ENCODE results near the gene LYPD8.
"Not testable (repeated sequence)": the region's sequence is repeated elsewhere in the genome, so short reads cannot be mapped to it uniquely, and the experiment has no call there.

Gene LYPD8

GRCh38 chr1:248790456-248790855, 34.9 kb upstream of the LYPD8 start (continued):
- TF ChIP-seq ZNF518A (tag by site-specific recombination; conservative IDR thresholded peaks at IDR 0.05; ENCODE audit: low read depth) (no peak), ZNF707 (tag by site-specific recombination; IDR thresholded peaks at IDR 0.05) (no peak), ZBTB6 (tag by site-specific recombination; IDR thresholded peaks at IDR 0.05) (no peak), ZNF214 (tag by site-specific recombination; IDR thresholded peaks at IDR 0.05; ENCODE audit: borderline replicate concordance) (no peak), YY1 (tag by site-specific recombination; IDR thresholded peaks at IDR 0.05) (no peak)

- H3K36me3 ChIP-seq (ENCODE audit: control insufficient read depth in 2 of 2, insufficient read depth in 1 of 2, low read length in 2 of 2); POLR2A ChIA-PET; H3K27ac ChIP-seq (ENCODE audit: extremely low read depth, low read depth, low read length); H3K4me3 ChIP-seq (ENCODE audit: low read depth, low read length); H3K9me3 ChIP-seq (ENCODE audit: control insufficient read depth, insufficient read depth, low read depth, low read length); H3K4me1 ChIP-seq (ENCODE audit: control insufficient read depth, insufficient read depth, low read length): not testable (repeated sequence)
- CTCF ChIA-PET: interaction anchor here (0.6 kb wide), 1 partner anchor 170 kb away, joined by 3 read pairs; no protein-coding TSS in a partner anchor
Observed at GRCh38 chr1:248789337-248789736, 33.8 kb upstream of the LYPD8 start.

GRCh38 chr1:248788327-248788726, 32.8 kb upstream of the LYPD8 start:
- CTCF ChIA-PET: no interaction called here
- no peak overlapping the region for H3K27ac ChIP-seq (ENCODE audit: extremely low read depth, low read depth, low read length)
- no peaks in the 10 kb centered on the region for H3K36me3 ChIP-seq (ENCODE audit: control insufficient read depth in 2 of 2, insufficient read depth in 1 of 2, low read length in 2 of 2)
- no peaks in the 10 kb centered on the region for H3K9me3 ChIP-seq (ENCODE audit: control insufficient read depth, insufficient read depth, low read depth, low read length)
- H3K4me1 ChIP-seq (ENCODE audit: control insufficient read depth, insufficient read depth, low read length): no peaks in the 10 kb centered on the region
- no peak overlapping the region for H3K4me3 ChIP-seq (ENCODE audit: low read depth, low read length)
- POLR2A ChIA-PET: no interaction called here
- TF ChIP-seq ZNF221 (tag by site-specific recombination; IDR thresholded peaks at IDR 0.05; ENCODE audit: borderline replicate concordance) (no peak), ZNF621 (tag by site-specific recombination; IDR thresholded peaks at IDR 0.05) (no peak), AEBP2 (tag by site-specific recombination; IDR thresholded peaks at IDR 0.05; ENCODE audit: borderline replicate concordance) (no peak)

GRCh38 chr1:248787430-248787829, 31.9 kb upstream of the LYPD8 start:
- Histone ChIP-seq H3K9me3 (ENCODE audit: control insufficient read depth, insufficient read depth, low read depth, low read length) (no peaks in the 10 kb centered on the region), H3K36me3 (ENCODE audit: control insufficient read depth in 2 of 2, insufficient read depth in 1 of 2, low read length in 2 of 2) (no peaks in the 10 kb centered on the region), H3K4me3 (ENCODE audit: low read depth, low read length) (no peak overlapping the region), H3K4me1 (ENCODE audit: control insufficient read depth, insufficient read depth, low read length) (no peaks in the 10 kb centered on the region), H3K27ac (ENCODE audit: extremely low read depth, low read depth, low read length) (no peak overlapping the region)
- ChIA-PET CTCF (no interaction called here), POLR2A (no interaction called here)
- no peak for TF ChIP-seq SCRT1 (tag by site-specific recombination; IDR thresholded peaks at IDR 0.05; ENCODE audit: borderline replicate concordance)
- TF ChIP-seq PATZ1 (tag by site-specific recombination; IDR thresholded peaks at IDR 0.05): no peak
- TF ChIP-seq OVOL3 (tag by site-specific recombination; IDR thresholded peaks at IDR 0.05): no peak
- TF ChIP-seq ZNF280C (tag by site-specific recombination; IDR thresholded peaks at IDR 0.05): no peak
- TF ChIP-seq GFI1B (tag by site-specific recombination; IDR thresholded peaks at IDR 0.05): no peak
- no peak for TF ChIP-seq ZNF121 (tag by site-specific recombination; IDR thresholded peaks at IDR 0.05)
- TF ChIP-seq ZBTB48 (tag by site-specific recombination; IDR thresholded peaks at IDR 0.05): no peak
- TF ChIP-seq ZNF561 (tag by site-specific recombination; IDR thresholded peaks at IDR 0.05; ENCODE audit: borderline replicate concordance): no peak
